AG04449 (cell line): ENCODE results near the gene PPFIBP1.

ENCODE experiments used
- CTCF ChIA-PET: fragments of 350-600 bp; formaldehyde crosslinking; extraction: SDS; loops from one replicate; lab custom pipeline; 2021; ENCODE audit warnings: antibody characterized with exemption; lab: Yijun Ruan, JAX
- POLR2A ChIA-PET: fragments of 400-600, 350-600 bp; formaldehyde crosslinking; extraction: SDS; loops from one replicate; lab custom pipeline; 2020; ENCODE audit warnings: antibody characterized with exemption, inconsistent platforms; lab: Yijun Ruan, JAX
- DNase-seq: peaks from one replicate; pipeline ENCODE4 v3.0.0-alpha.2; 2010; ENCODE audit warnings: low read depth, low spot score
- H3K4me3 ChIP-seq: 2 replicates; pipeline ENCODE4 v1.5.1; 2011; ENCODE audit warnings: low read depth, mild to moderate bottlenecking, control low read depth, low read length
- TF ChIP-seq, protein P1 (sequence below): IDR thresholded peaks from one replicate; pipeline ENCODE4 v1.5.1; 2011; ENCODE audit warnings: mild to moderate bottlenecking, moderate library complexity, low read length, control low read depth, inconsistent platforms; ENCODE audit not compliant: insufficient read depth; ENCODE audit errors: missing control alignments

PPFIBP1 gene

DNA sequence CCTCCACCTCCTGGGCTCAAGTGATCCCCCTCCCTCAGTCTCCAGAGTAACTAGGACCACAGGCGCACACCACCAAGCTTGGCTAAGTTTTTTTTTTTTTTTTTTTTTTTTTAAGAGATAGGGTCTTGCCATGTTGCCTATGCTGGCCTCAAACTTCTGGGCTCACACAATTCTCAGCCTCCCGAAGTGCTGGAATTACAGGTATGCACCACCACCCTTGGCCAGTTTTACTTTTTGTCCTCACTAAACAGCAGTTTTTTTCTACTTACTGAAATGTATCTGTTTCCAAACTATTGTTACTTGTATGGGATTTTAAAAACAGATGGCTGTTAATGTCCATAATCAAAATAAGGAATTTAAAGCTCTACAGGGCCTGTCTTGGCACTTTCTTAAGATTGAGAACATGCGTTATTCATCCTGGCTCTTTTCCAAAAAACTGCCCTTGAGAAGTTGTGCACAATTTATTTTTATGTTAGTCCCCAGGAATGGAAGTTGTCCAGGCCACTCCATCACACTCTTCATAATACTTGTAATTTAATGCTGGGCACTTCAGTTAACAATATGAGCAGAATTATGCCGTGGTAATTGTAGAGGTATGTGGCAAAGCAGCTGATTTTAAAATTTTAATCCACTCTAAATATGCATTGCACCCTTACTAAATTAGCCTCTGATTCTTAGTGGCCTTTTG lies 120.3 kb downstream of the PPFIBP1 start:
- CTCF ChIA-PET = interaction anchor here (1.7 kb wide), 1 partner anchor 8 kb away, joined by 7 read pairs; no protein-coding TSS in a partner anchor
- TF ChIP-seq, protein P1, sequence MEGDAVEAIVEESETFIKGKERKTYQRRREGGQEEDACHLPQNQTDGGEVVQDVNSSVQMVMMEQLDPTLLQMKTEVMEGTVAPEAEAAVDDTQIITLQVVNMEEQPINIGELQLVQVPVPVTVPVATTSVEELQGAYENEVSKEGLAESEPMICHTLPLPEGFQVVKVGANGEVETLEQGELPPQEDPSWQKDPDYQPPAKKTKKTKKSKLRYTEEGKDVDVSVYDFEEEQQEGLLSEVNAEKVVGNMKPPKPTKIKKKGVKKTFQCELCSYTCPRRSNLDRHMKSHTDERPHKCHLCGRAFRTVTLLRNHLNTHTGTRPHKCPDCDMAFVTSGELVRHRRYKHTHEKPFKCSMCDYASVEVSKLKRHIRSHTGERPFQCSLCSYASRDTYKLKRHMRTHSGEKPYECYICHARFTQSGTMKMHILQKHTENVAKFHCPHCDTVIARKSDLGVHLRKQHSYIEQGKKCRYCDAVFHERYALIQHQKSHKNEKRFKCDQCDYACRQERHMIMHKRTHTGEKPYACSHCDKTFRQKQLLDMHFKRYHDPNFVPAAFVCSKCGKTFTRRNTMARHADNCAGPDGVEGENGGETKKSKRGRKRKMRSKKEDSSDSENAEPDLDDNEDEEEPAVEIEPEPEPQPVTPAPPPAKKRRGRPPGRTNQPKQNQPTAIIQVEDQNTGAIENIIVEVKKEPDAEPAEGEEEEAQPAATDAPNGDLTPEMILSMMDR = no peak
- H3K4me3 ChIP-seq = no peak overlapping the region
- no peak for DNase-seq
- POLR2A ChIA-PET = no interaction called here

DNA sequence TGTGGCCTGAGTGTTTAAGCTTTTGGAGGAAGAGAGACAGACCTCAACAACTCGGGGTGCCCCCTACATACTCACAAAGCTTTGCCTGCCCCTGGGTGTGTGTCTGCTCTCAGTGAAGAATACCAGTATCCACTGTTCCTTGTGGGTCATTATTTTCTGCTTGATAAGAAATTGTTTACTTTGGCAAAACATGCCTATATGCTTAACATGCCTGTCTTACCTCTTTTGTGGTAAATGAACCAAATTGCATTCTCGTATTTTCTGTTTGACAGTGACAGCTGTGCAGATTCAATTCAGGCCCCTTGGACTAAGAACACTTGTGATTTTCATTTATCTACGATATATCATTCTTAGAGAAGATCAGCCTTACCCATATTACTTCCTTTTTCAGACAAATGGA lies 121.7 kb downstream of the PPFIBP1 start:
- no peak for DNase-seq
- ChIA-PET CTCF (interaction anchor here (3.3 kb wide), 1 partner anchor 211 kb away, joined by 11 read pairs; no protein-coding TSS in a partner anchor), POLR2A (no interaction called here)
- TF ChIP-seq, protein P1 = no peak
- H3K4me3 ChIP-seq = no peak overlapping the region

DNA sequence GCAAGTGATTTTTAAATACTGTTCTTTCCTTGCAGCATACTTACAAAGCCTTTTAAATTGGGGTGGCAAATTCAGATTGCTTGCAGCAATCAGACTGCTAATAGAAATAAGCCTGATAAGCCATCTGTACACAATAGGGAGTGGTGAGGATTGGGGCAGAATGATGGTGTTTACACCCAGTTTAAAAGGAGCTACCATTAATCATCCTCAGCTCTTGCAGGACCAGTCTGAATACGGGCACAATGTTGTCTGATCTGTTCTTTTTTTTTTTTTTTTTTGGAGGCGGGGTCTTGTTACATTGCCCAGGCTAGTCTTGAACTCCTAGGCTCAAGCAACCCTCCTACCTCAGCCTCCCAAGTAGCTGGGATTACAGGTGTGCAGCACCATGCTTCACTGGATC lies 122.1 kb downstream of the PPFIBP1 start:
- no peak overlapping the region for H3K4me3 ChIP-seq
- TF ChIP-seq, protein P1 = no peak
- POLR2A ChIA-PET = no interaction called here
- CTCF ChIA-PET = interaction anchor here (0.8 to 3.3 kb wide), 4 partner anchors 10 to 262 kb away, joined by 3 to 11 read pairs (median 4); no protein-coding TSS in a partner anchor
- no peak for DNase-seq

DNA sequence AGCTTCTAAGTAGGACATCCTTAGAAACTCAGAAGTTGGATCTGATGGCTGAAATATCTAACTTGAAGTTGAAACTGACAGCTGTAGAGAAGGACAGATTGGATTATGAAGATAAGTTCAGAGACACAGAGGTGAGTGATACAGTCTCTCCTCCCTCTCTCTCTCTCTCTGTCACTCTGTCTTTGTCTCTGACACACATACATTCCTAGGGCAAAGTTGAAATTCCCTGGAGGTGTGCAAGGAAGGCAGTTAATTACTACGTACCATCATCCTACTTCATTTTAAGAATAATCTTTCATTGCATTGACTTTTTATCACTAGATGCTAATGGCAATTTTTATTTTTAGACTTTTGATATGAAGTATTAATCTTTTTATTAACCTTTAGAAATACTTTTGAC lies 126.0 kb downstream of the PPFIBP1 start:
- ChIA-PET CTCF (interaction anchor here (1.8 to 4.8 kb wide), 4 partner anchors 9 to 228 kb away, joined by 6 to 59 read pairs (median 22); no protein-coding TSS in a partner anchor), POLR2A (no interaction called here)
- DNase-seq = no peak
- TF ChIP-seq, protein P1 = no peak
- H3K4me3 ChIP-seq = no peak overlapping the region

DNA sequence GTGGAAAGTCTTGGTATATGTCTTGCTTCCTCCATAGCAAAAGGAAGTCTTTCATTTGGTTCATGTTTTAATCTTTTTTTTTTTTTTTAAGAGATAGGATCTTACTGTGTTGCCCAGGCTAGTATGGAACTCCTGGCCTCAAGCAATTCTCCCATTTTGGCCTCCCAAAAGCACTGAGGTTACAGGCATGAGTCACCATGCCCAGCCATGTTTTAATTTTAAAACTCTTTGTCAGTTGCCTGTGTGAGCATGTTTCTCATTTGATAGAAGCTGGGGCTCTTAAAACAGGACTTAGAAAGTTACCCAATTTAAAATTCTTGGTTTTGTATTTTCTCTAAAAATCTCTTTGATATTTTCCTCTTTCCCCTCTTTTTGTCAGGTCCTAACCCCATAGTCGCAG lies 127.2 kb downstream of the PPFIBP1 start:
- POLR2A ChIA-PET = no interaction called here
- CTCF ChIA-PET = interaction anchor here (1.8 to 4.8 kb wide), 4 partner anchors 10 to 229 kb away, joined by 6 to 59 read pairs (median 22); no protein-coding TSS in a partner anchor
- DNase-seq = no peak
- H3K4me3 ChIP-seq = no peak overlapping the region
- TF ChIP-seq, protein P1 = no peak

DNA sequence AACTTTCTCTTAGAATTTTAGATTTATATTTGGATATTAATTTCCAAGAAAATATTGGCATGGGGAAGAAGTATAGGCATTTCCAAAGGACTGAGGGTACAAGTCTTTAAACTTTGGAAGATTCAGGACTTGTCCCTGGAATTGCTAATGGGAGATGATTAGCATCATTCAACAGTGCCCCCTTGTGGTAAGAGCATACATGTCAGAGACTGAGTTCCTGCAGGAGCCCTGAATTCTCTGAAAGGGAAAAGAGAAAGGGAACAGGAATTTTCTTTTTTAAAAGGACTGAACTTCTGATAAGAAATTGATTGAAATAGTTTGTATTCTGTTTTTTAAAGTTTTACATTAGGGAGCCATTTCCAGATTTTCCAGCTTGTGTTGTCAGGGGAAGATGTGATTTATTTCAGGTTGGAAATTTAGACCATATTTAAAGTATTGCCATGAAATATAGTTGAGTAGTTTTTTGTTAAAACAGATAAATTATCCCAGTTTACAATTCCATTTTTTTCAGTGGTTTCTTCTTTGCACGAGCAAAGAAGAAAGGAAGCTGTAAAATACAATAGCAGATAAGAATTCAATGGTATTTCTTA lies 128.3 kb downstream of the PPFIBP1 start:
- TF ChIP-seq, protein P1 = peak; percentile 74
- POLR2A ChIA-PET = no interaction called here
- no peak overlapping the region for H3K4me3 ChIP-seq
- CTCF ChIA-PET = interaction anchor here (0.6 to 4.8 kb wide), 43 partner anchors 8 to 332 kb away, joined by 3 to 59 read pairs (median 3); no protein-coding TSS in a partner anchor
- DNase-seq = peak; percentile 41
